ENCODE results near the gene IL19.

Gene IL19

GRCh38 chr1:206864939-206865671 lies 94.5 kb downstream of the IL19 start, which contains the start of gene IL20:
Gene IL20 (plus strand): TSS chr1:206865623. CDS start chr1:206865853, 230 bp downstream.
- no peak within 1 kb of the TSS for H3K4me3 ChIP-seq (ENCODE audit: low read depth, low read length)
- H3K27ac ChIP-seq (ENCODE audit: low read depth, low read length): no peak within 1 kb of the TSS
- H3K27me3 ChIP-seq (ENCODE audit: control insufficient read depth, insufficient read depth, low read length): no peaks in the 10 kb centered on the region
- no peaks in the 10 kb centered on the region for H3K9me3 ChIP-seq (ENCODE audit: control insufficient read depth, insufficient read depth, low read length)
- H3K9ac ChIP-seq (ENCODE audit: low read depth, low read length): no peak within 1 kb of the TSS
- H3K4me1 ChIP-seq (ENCODE audit: control insufficient read depth, insufficient read depth, low read length): no peaks in the 10 kb centered on the region
- no peaks in the 10 kb centered on the region for H3K36me3 ChIP-seq (ENCODE audit: control insufficient read depth, insufficient read depth, low read length)

GRCh38 chr1:206866062-206866461 lies 95.5 kb downstream of the IL19 start:
- no peaks in the 10 kb centered on the region for H3K4me1 ChIP-seq (ENCODE audit: control insufficient read depth, insufficient read depth, low read length)
- no peaks in the 10 kb centered on the region for H3K27me3 ChIP-seq (ENCODE audit: control insufficient read depth, insufficient read depth, low read length)
- no peak overlapping the region for H3K27ac ChIP-seq (ENCODE audit: low read depth, low read length)
- no peaks in the 10 kb centered on the region for H3K9me3 ChIP-seq (ENCODE audit: control insufficient read depth, insufficient read depth, low read length)
- H3K36me3 ChIP-seq (ENCODE audit: control insufficient read depth, insufficient read depth, low read length): no peaks in the 10 kb centered on the region
- H3K9ac ChIP-seq (ENCODE audit: low read depth, low read length): no peak overlapping the region
- H3K4me3 ChIP-seq (ENCODE audit: low read depth, low read length): no peak overlapping the region

- H3K9me3 ChIP-seq (ENCODE audit: control insufficient read depth, insufficient read depth, low read length): no peaks in the 10 kb centered on the region
- H3K4me1 ChIP-seq (ENCODE audit: control insufficient read depth, insufficient read depth, low read length): no peaks in the 10 kb centered on the region
- H3K27ac ChIP-seq (ENCODE audit: low read depth, low read length): no peak overlapping the region
- H3K27me3 ChIP-seq (ENCODE audit: control insufficient read depth, insufficient read depth, low read length): no peaks in the 10 kb centered on the region
- H3K36me3 ChIP-seq (ENCODE audit: control insufficient read depth, insufficient read depth, low read length): no peaks in the 10 kb centered on the region
- H3K9ac ChIP-seq (ENCODE audit: low read depth, low read length): no peak overlapping the region
- H3K4me3 ChIP-seq (ENCODE audit: low read depth, low read length): no peak overlapping the region
These were observed 96.7 kb downstream of the IL19 start for GRCh38 chr1:206867239-206867638.

- H3K27me3 ChIP-seq (ENCODE audit: control insufficient read depth, insufficient read depth, low read length): no peaks in the 10 kb centered on the region
- H3K4me3 ChIP-seq (ENCODE audit: low read depth, low read length): no peak overlapping the region
- H3K4me1 ChIP-seq (ENCODE audit: control insufficient read depth, insufficient read depth, low read length): no peaks in the 10 kb centered on the region
- no peaks in the 10 kb centered on the region for H3K9me3 ChIP-seq (ENCODE audit: control insufficient read depth, insufficient read depth, low read length)
- no peak overlapping the region for H3K27ac ChIP-seq (ENCODE audit: low read depth, low read length)
- H3K36me3 ChIP-seq (ENCODE audit: control insufficient read depth, insufficient read depth, low read length): no peaks in the 10 kb centered on the region
- H3K9ac ChIP-seq (ENCODE audit: low read depth, low read length): no peak overlapping the region
These were observed 97.1 kb downstream of the IL19 start for GRCh38 chr1:206867716-206868115.

GRCh38 chr1:206868264-206868663 lies 97.7 kb downstream of the IL19 start:
- H3K9me3 ChIP-seq (ENCODE audit: control insufficient read depth, insufficient read depth, low read length): no peaks in the 10 kb centered on the region
- no peaks in the 10 kb centered on the region for H3K4me1 ChIP-seq (ENCODE audit: control insufficient read depth, insufficient read depth, low read length)
- no peak overlapping the region for H3K27ac ChIP-seq (ENCODE audit: low read depth, low read length)
- H3K27me3 ChIP-seq (ENCODE audit: control insufficient read depth, insufficient read depth, low read length): no peaks in the 10 kb centered on the region
- no peaks in the 10 kb centered on the region for H3K36me3 ChIP-seq (ENCODE audit: control insufficient read depth, insufficient read depth, low read length)
- no peak overlapping the region for H3K9ac ChIP-seq (ENCODE audit: low read depth, low read length)
- no peak overlapping the region for H3K4me3 ChIP-seq (ENCODE audit: low read depth, low read length)

GRCh38 chr1:206872139-206872538 lies 101.6 kb downstream of the IL19 start:
- H3K4me1 ChIP-seq (ENCODE audit: control insufficient read depth, insufficient read depth, low read length): no peaks in the 10 kb centered on the region
- H3K4me3 ChIP-seq (ENCODE audit: low read depth, low read length): no peak overlapping the region
- no peaks in the 10 kb centered on the region for H3K9me3 ChIP-seq (ENCODE audit: control insufficient read depth, insufficient read depth, low read length)
- no peaks in the 10 kb centered on the region for H3K27me3 ChIP-seq (ENCODE audit: control insufficient read depth, insufficient read depth, low read length)
- H3K36me3 ChIP-seq (ENCODE audit: control insufficient read depth, insufficient read depth, low read length): no peaks in the 10 kb centered on the region
- no peak overlapping the region for H3K27ac ChIP-seq (ENCODE audit: low read depth, low read length)
- no peak overlapping the region for H3K9ac ChIP-seq (ENCODE audit: low read depth, low read length)

- Histone ChIP-seq H3K36me3 (ENCODE audit: control insufficient read depth, insufficient read depth, low read length) (no peaks in the 10 kb centered on the region), H3K9me3 (ENCODE audit: control insufficient read depth, insufficient read depth, low read length) (peaks cover 13% of the 10 kb centered on the region; the same call in 1 of the 2 replicates), H3K4me1 (ENCODE audit: control insufficient read depth, insufficient read depth, low read length) (no peaks in the 10 kb centered on the region)
These were observed 103.1 kb downstream of the IL19 start for GRCh38 chr1:206873603-206874188.

GRCh38 chr1:206875752-206876377 lies 105.3 kb downstream of the IL19 start:
- peaks cover 13% of the 10 kb centered on the region; the same call in 1 of the 2 replicates for H3K9me3 ChIP-seq (ENCODE audit: control insufficient read depth, insufficient read depth, low read length)
- H3K4me1 ChIP-seq (ENCODE audit: control insufficient read depth, insufficient read depth, low read length): no peaks in the 10 kb centered on the region
- H3K27me3 ChIP-seq (ENCODE audit: control insufficient read depth, insufficient read depth, low read length): no peaks in the 10 kb centered on the region
- H3K9ac ChIP-seq (ENCODE audit: low read depth, low read length): no peak overlapping the region
- no peaks in the 10 kb centered on the region for H3K36me3 ChIP-seq (ENCODE audit: control insufficient read depth, insufficient read depth, low read length)
- no peak overlapping the region for H3K4me3 ChIP-seq (ENCODE audit: low read depth, low read length)
- H3K27ac ChIP-seq (ENCODE audit: low read depth, low read length): no peak overlapping the region

More at GRCh38 chr1:206873603-206874188, 103.1 kb downstream of the IL19 start:
- no peak overlapping the region for H3K9ac ChIP-seq (ENCODE audit: low read depth, low read length)
- no peak overlapping the region for H3K27ac ChIP-seq (ENCODE audit: low read depth, low read length)
- H3K4me3 ChIP-seq (ENCODE audit: low read depth, low read length): no peak overlapping the region
- no peaks in the 10 kb centered on the region for H3K27me3 ChIP-seq (ENCODE audit: control insufficient read depth, insufficient read depth, low read length)

GRCh38 chr1:206878456-206878855 lies 107.9 kb downstream of the IL19 start:
- no peak overlapping the region for H3K9ac ChIP-seq (ENCODE audit: low read depth, low read length)
- H3K27ac ChIP-seq (ENCODE audit: low read depth, low read length): no peak overlapping the region
- H3K9me3 ChIP-seq (ENCODE audit: control insufficient read depth, insufficient read depth, low read length): peaks cover 13% of the 10 kb centered on the region; the same call in 1 of the 2 replicates
- H3K27me3 ChIP-seq (ENCODE audit: control insufficient read depth, insufficient read depth, low read length): no peaks in the 10 kb centered on the region
- no peak overlapping the region for H3K4me3 ChIP-seq (ENCODE audit: low read depth, low read length)
- no peaks in the 10 kb centered on the region for H3K36me3 ChIP-seq (ENCODE audit: control insufficient read depth, insufficient read depth, low read length)
- H3K4me1 ChIP-seq (ENCODE audit: control insufficient read depth, insufficient read depth, low read length): no peaks in the 10 kb centered on the region

- H3K27me3 ChIP-seq (ENCODE audit: control insufficient read depth, insufficient read depth, low read length): no peaks in the 10 kb centered on the region
- no peak overlapping the region for H3K4me3 ChIP-seq (ENCODE audit: low read depth, low read length)
- no peak overlapping the region for H3K27ac ChIP-seq (ENCODE audit: low read depth, low read length)
- no peak overlapping the region for H3K9ac ChIP-seq (ENCODE audit: low read depth, low read length)
- no peaks in the 10 kb centered on the region for H3K4me1 ChIP-seq (ENCODE audit: control insufficient read depth, insufficient read depth, low read length)
- peaks cover 13% of the 10 kb centered on the region; the same call in 1 of the 2 replicates for H3K9me3 ChIP-seq (ENCODE audit: control insufficient read depth, insufficient read depth, low read length)
- H3K36me3 ChIP-seq (ENCODE audit: control insufficient read depth, insufficient read depth, low read length): no peaks in the 10 kb centered on the region
These were observed 109.7 kb downstream of the IL19 start for GRCh38 chr1:206880314-206880713.

- Histone ChIP-seq H3K27ac (ENCODE audit: low read depth, low read length) (no peak overlapping the region), H3K9ac (ENCODE audit: low read depth, low read length) (no peak overlapping the region), H3K4me3 (ENCODE audit: low read depth, low read length) (no peak overlapping the region), H3K27me3 (ENCODE audit: control insufficient read depth, insufficient read depth, low read length) (no peaks in the 10 kb centered on the region), H3K9me3 (ENCODE audit: control insufficient read depth, insufficient read depth, low read length) (peaks cover 10% of the 10 kb centered on the region; the same call in 1 of the 2 replicates), H3K36me3 (ENCODE audit: control insufficient read depth, insufficient read depth, low read length) (no peaks in the 10 kb centered on the region), H3K4me1 (ENCODE audit: control insufficient read depth, insufficient read depth, low read length) (no peaks in the 10 kb centered on the region)
These were observed 112.0 kb downstream of the IL19 start for GRCh38 chr1:206882555-206882954.

All from HUES48 (cell line).